ENCODE measurements around the gene ATXN7L1. TPM values are rescaled to one million over a fixed set of nuclear protein-coding genes. Genes with fewer than 3 reads are reported as not detected.
A peak's percentile ranks its signal among the peaks of the same experiment; 100 is the strongest.

Gene ATXN7L1
- total RNA-seq, 2 experiments from 2014 or later = 0.59 TPM; not detected in 1

DNA sequence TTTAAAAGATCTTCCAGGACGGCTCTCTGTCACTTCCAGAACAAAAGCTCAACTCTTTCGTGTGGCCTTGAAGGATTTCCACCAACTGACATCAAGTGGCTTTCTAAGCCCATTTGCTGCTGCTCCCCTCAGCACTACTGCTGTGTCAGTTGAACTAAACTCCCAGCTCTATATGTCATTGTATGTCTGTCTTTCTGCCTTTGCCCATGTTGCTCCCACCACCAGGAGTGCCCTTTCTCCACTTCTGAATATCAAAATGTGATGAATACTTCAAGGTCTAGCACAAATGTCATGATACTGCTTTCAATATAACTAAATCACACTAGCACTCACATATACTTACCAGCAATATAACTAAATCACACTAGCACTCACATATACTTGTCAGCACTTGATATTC, 138.3 kb downstream of the ATXN7L1 start:
- H3K4me2 ChIP-seq (ENCODE audit: low read length) = no peak overlapping the region
- no peak overlapping the region for H2AFZ ChIP-seq (ENCODE audit: low read length)
- H3K36me3 ChIP-seq (ENCODE audit: insufficient read depth, low read length) = no peaks in the 10 kb centered on the region
- ChIA-PET POLR2A (no interaction called here), CTCF (ENCODE audit: unreplicated experiment) (no interaction called here)
- no peaks in the 10 kb centered on the region for H3K4me1 ChIP-seq (ENCODE audit: insufficient read depth, low read length, poor library complexity, severe bottlenecking)
- H3K9me2 ChIP-seq (ENCODE audit: insufficient read depth, low read length) = no peaks in the 10 kb centered on the region
- BruUV-seq (replicated peaks) = no TSS peak
- H3K79me2 ChIP-seq (ENCODE audit: insufficient read depth, low read depth, low read length) = no peaks in the 10 kb centered on the region
- H3K9me3 ChIP-seq (ENCODE audit: low read length) = no peaks in the 10 kb centered on the region
- no peak overlapping the region for H3K4me3 ChIP-seq (ENCODE audit: low read depth, low read length, poor library complexity, severe bottlenecking)
- H4K20me1 ChIP-seq (ENCODE audit: insufficient read depth, low read length) = no peaks in the 10 kb centered on the region
- intact Hi-C loops (cut with micrococcal nuclease; ENCODE audit: unreplicated experiment) = no loop called here
- no peak overlapping the region for H3K27ac ChIP-seq (ENCODE audit: low read depth, low read length, poor library complexity, severe bottlenecking)
- DNase-seq (ENCODE audit: low spot score) = no peak
- TF ChIP-seq EZH2phosphoT487 (IDR thresholded peaks at IDR 0.05; ENCODE audit: borderline replicate concordance, low read depth, low read length) = no peak
- TF ChIP-seq, protein P1, sequence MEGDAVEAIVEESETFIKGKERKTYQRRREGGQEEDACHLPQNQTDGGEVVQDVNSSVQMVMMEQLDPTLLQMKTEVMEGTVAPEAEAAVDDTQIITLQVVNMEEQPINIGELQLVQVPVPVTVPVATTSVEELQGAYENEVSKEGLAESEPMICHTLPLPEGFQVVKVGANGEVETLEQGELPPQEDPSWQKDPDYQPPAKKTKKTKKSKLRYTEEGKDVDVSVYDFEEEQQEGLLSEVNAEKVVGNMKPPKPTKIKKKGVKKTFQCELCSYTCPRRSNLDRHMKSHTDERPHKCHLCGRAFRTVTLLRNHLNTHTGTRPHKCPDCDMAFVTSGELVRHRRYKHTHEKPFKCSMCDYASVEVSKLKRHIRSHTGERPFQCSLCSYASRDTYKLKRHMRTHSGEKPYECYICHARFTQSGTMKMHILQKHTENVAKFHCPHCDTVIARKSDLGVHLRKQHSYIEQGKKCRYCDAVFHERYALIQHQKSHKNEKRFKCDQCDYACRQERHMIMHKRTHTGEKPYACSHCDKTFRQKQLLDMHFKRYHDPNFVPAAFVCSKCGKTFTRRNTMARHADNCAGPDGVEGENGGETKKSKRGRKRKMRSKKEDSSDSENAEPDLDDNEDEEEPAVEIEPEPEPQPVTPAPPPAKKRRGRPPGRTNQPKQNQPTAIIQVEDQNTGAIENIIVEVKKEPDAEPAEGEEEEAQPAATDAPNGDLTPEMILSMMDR (conservative IDR thresholded peaks at IDR 0.05; ENCODE audit: low read length) = peak; percentile 34; the same call in 1 of the 2 replicates

DNA sequence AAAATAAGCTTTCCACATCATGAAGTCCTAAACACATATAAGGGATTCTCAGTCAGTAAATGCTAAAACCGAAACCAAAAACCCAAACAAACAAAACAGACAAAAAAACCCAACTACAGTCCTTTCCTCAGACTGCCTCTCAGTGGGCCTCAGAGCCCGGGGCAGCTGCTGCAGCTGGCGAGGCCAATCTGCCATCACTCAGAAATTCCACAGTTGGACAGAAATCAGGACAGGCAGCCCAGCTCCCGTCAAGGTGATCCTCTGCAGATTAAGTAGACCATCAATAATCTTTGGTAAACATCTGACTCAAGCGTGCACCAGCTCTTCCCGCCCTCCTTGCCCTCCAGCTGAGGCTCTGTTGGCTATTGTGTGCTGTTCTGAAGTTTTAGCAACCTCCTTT, 142.2 kb downstream of the ATXN7L1 start:
- CTCF ChIA-PET (ENCODE audit: unreplicated experiment) = interaction anchor here (0.6 kb wide), 1 partner anchor 669 kb away, joined by 3 read pairs; no protein-coding TSS in a partner anchor
- H3K4me2 ChIP-seq (ENCODE audit: low read length) = no peak overlapping the region
- no peak overlapping the region for H2AFZ ChIP-seq (ENCODE audit: low read length)
- H4K20me1 ChIP-seq (ENCODE audit: insufficient read depth, low read length) = no peaks in the 10 kb centered on the region
- H3K4me3 ChIP-seq (ENCODE audit: low read depth, low read length, poor library complexity, severe bottlenecking) = no peak overlapping the region
- H3K79me2 ChIP-seq (ENCODE audit: insufficient read depth, low read depth, low read length) = no peaks in the 10 kb centered on the region
- no peaks in the 10 kb centered on the region for H3K4me1 ChIP-seq (ENCODE audit: insufficient read depth, low read length, poor library complexity, severe bottlenecking)
- no peaks in the 10 kb centered on the region for H3K9me2 ChIP-seq (ENCODE audit: insufficient read depth, low read length)
- H3K36me3 ChIP-seq (ENCODE audit: insufficient read depth, low read length) = no peaks in the 10 kb centered on the region
- no TSS peak for BruUV-seq (replicated peaks)
- H3K9me3 ChIP-seq (ENCODE audit: low read length) = no peaks in the 10 kb centered on the region
- intact Hi-C loops (cut with micrococcal nuclease; ENCODE audit: unreplicated experiment) = no loop called here
- H3K27ac ChIP-seq (ENCODE audit: low read depth, low read length, poor library complexity, severe bottlenecking) = no peak overlapping the region
- POLR2A ChIA-PET = interaction anchor here (1.3 kb wide), 1 partner anchor 20 kb away, joined by 3 read pairs; no protein-coding TSS in a partner anchor
- TF ChIP-seq, protein P1 (conservative IDR thresholded peaks at IDR 0.05; ENCODE audit: low read length) = no peak
- no peak for TF ChIP-seq EZH2phosphoT487 (IDR thresholded peaks at IDR 0.05; ENCODE audit: borderline replicate concordance, low read depth, low read length)
- DNase-seq (ENCODE audit: low spot score) = no peak

DNA sequence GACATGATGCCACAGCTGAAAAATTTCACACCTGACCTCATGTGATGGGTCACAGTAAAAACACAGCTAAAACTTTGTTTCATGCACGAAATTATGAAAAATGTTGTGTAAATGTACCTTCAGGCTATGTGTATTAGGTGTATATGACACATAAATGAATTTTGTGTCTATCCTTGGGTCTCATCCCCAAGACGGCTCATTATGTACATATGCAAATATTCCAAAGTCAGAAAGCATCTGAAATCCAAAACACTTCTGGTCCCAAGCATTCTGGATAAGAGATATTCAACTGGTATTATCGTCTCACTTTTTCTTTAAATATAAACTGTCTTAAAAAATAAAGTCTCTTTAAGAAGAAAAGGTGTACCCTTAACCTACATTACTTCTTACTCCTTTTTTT, 145.4 kb downstream of the ATXN7L1 start:
- Histone ChIP-seq H3K4me3 (ENCODE audit: low read depth, low read length, poor library complexity, severe bottlenecking) (no peak overlapping the region), H3K9me3 (ENCODE audit: low read length) (no peaks in the 10 kb centered on the region), H3K4me2 (ENCODE audit: low read length) (no peak overlapping the region), H2AFZ (ENCODE audit: low read length) (no peak overlapping the region), H3K4me1 (ENCODE audit: insufficient read depth, low read length, poor library complexity, severe bottlenecking) (no peaks in the 10 kb centered on the region), H3K36me3 (ENCODE audit: insufficient read depth, low read length) (no peaks in the 10 kb centered on the region), H4K20me1 (ENCODE audit: insufficient read depth, low read length) (no peaks in the 10 kb centered on the region), H3K79me2 (ENCODE audit: insufficient read depth, low read depth, low read length) (no peaks in the 10 kb centered on the region), H3K9me2 (ENCODE audit: insufficient read depth, low read length) (no peaks in the 10 kb centered on the region), H3K27ac (ENCODE audit: low read depth, low read length, poor library complexity, severe bottlenecking) (no peak overlapping the region)
- DNase-seq (ENCODE audit: low spot score) = no peak
- CTCF ChIA-PET (ENCODE audit: unreplicated experiment) = no interaction called here
- intact Hi-C loops (cut with micrococcal nuclease; ENCODE audit: unreplicated experiment) = no loop called here
- POLR2A ChIA-PET = interaction anchor here (0.7 kb wide), 1 partner anchor 26 kb away, joined by 7 read pairs; no protein-coding TSS in a partner anchor
- no peak for TF ChIP-seq EZH2phosphoT487 (IDR thresholded peaks at IDR 0.05; ENCODE audit: borderline replicate concordance, low read depth, low read length)
- TF ChIP-seq, protein P1 (conservative IDR thresholded peaks at IDR 0.05; ENCODE audit: low read length) = no peak
- BruUV-seq (replicated peaks) = no TSS peak

Data from OCI-LY7 (cell line).